T47D (cell line): ENCODE results near the gene IGF2BP1.

Experiments used
- DNase-seq, 2 experiments: peaks; one replicate each; pipeline versions ENCODE4 v3.0.0 to v3.0.0-alpha.2; 2011 to 2012; ENCODE audit warnings: low read depth in 1 of 2, low spot score in 1 of 2
- JUND ChIP-seq: IDR thresholded peaks from 2 replicates; pipeline ENCODE4 v1.6.1; 2012; ENCODE audit warnings: low read depth
- in situ Hi-C: cut with HindIII; loops from 2 replicates; pipeline ENCODE4 v1.10.0; 2016; ENCODE audit warnings: low sequenced_read_pairs, low pct_unique_long_range_greater_than_20kb

IGF2BP1 gene

DNA sequence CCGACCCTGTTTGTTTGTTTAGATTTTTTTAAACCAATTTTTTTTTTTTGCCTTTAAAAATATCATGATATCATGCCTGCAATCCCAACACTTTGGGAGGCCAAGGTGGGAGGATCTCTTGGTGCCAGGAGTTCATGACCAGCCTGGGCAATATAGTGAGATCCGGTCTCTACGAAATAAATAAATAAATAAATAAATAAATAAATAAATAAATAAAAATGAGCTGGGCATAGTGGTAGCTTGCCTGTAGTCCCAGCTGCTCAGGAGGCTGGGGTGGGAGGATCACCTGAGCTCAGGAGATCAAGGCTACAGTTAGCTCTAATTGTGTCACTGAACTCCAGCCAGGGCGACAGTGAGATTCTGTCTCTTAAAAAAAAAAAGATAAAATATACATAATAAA lies 8.1 kb upstream of the IGF2BP1 start:
- in situ Hi-C loops, result no loop called here
- no peak for DNase-seq
- TF ChIP-seq JUND, result no peak

DNA sequence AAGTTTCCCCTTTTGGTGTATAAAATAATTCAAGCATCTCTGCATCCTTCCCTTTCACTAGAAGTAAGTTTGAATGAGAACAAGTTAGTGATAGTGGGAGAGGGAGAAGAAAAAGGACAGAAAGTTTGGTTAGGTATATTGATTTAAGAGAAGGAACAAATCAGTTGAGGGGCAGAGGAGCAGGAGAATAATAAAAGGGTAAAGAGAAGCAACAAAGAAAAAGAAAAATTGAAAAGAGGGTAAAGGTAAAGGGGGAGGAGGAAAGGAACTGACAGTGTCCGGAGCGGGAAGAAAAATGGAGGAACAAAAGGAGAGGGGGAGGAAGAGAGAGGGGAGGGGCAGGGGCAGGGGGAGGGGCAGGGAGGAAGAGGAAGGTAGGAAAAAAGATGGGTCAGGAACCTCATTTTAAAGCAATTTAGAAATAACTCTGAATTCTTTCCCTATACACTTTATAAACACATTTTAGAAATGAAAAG lies 6.3 kb upstream of the IGF2BP1 start:
- TF ChIP-seq JUND, result no peak
- in situ Hi-C loops, result no loop called here
- DNase-seq, result no peak

DNA sequence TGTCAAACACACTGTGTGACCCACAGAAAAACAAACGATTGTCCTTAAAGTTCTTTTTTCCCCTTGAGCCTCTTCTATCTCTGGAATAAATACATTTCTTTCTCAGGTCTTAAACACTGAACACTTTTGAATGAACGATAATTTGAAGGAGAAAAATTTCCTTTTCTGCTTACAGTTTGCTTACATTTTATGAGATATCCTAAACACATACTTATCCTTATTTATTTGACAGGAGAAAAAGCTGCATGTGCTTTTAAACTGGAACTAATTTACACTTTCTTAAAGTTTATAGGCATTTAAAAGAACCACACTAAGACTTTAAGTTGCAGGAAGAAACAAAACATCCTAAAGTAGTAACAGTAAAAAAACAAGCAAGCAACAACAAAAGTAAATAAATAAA lies 4.7 kb upstream of the IGF2BP1 start:
- in situ Hi-C loops, result no loop called here
- DNase-seq, result no peak
- no peak for TF ChIP-seq JUND

DNA sequence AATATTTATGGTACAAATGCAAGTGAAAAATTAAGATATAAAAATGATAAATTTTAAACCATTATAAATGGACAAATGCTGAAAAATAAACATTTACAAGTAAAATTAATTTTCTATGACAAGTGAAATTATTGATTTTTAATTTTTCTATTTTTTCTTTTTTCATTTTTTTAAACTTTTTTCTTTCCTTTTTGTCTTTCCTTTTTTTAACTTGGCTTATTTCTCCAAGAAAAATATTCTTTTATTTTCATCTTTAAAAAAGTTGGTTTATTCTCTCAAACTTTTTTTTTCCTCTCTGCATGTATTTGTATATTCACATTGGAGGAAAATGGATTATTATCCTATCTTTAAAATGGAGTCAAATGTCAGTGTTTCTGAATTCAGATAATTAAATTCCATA lies 3.9 kb upstream of the IGF2BP1 start:
- no peak for TF ChIP-seq JUND
- DNase-seq, result no peak
- in situ Hi-C loops, result no loop called here

DNA sequence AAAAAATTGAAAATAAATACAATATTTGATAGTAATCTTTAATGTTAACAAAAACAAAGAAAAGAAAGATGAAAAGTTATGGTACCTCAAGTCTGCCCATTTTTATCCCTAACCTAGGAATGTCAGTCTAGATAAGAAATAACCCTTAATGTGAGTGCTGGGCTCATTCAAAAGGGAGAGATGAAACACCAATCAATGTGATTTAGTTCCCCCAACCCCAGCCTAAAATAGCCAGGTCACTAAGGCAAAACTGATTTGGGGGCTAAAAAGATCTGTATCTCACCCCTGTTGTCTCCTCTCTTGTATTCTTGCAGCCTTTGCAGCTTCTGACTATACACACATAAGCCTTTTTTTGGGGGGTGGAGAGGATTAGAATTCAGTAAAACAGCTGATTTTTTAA lies 3.2 kb upstream of the IGF2BP1 start:
- in situ Hi-C loops, result no loop called here
- no peak for DNase-seq
- no peak for TF ChIP-seq JUND

DNA sequence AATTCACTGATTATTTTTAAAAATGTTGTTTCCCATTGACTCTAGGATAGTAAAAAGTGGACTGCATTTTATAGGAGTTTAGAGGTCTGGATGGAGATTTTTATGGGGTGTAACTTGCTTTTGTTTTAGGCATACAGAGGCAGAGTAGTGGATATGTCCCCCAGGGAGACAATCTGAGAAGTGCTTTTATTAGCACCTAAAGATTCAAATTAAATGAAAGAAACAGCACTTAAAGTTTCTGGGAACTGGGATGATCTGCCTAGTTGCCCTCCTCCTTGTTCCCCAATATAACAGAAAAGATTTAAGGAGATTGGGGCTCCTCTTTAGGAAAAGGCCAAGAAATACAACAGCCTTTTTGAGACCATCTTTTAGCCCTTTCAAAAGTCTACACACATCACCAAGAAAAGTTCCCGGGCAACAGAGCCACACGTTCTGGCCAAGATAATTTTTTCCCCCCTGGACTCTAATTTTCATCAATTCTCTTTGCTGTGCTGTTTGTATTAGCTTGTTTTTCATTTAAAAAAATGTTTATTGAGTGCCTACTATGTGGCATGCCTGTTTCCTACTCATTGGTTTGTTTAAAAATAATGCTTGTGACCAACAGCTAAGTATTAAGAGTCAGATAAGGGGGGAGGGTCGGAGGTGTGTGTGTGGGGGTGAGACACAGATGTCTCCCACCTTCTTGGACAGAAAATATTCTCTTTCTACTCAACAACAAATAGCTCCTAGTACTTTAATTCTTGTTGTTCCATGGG lies 2.5 kb upstream of the IGF2BP1 start:
- no peak for TF ChIP-seq JUND
- in situ Hi-C loops, result no loop called here
- DNase-seq, result no peak

DNA sequence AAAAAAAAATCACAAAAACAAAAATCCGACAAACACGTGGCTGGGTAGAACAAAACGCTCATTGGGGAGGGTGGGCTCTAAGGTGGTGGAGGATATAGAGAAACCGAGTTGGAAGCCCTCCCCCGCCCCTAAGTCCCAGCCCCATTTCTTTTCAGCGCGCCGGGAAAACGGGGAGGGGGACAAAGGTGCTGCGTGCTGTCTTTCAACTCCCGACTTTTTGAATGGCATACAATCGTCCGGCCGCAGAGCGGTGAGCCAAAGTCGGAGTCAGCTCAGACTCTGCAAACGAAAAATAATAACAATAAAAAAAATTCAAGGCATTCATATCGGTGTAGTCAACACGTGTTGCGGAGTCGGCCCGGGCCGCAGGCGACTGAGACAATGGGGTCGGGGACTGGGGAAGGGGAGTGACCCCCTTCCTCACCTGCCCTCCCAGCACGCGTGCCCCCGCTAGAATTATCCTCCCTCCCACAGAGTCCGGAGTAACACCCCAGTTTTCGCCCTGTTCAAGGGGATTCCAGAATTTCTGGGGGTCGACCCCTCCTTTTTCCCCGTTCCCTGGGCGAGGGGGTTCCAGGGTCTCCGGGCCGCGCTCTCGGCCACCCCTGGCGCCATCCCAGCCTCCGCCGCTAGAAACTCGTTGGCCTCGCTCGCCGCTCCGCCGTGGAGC lies 1.7 kb upstream of the IGF2BP1 start:
- in situ Hi-C loops, result no loop called here
- TF ChIP-seq JUND, result no peak
- DNase-seq, result no peak

DNA sequence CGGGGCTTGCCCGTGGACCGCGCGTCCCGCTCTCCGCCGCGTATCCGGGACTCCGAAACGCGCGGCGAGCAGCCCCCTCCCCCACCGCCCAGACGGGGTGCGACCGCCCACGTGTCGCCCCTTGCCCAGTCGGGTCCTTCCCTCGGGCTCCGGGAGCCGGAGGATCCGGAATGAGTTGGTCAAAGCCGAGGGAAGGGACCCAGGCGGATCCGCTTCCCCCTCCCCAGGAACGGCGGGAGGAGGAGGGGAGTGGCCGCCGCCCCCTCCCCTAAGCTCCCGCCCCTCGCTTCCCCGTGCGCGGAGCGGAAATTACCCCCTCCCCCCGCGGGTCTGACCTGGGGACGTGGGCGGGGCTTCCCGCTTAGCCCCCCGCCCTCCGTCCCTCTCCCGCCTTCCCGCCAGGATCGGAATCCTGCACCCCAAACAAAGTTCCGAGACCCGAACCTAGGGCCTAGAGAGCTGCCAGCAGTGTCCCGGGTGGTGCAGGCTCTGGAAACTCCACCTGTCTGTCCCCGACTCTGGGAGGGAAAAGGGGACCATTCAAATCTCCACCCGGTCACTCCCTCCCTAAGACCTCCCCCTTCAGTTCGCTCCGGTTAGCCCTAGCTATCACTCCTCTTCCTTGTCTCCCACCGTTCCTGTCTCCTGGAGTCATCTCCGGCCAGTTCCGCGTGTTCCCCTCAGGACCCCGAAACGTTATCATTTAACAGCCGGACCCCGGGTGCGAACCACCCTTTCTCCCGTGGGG lies 1.0 kb upstream of the IGF2BP1 start:
- no peak for DNase-seq
- no peak for TF ChIP-seq JUND
- in situ Hi-C loops, result no loop called here

DNA sequence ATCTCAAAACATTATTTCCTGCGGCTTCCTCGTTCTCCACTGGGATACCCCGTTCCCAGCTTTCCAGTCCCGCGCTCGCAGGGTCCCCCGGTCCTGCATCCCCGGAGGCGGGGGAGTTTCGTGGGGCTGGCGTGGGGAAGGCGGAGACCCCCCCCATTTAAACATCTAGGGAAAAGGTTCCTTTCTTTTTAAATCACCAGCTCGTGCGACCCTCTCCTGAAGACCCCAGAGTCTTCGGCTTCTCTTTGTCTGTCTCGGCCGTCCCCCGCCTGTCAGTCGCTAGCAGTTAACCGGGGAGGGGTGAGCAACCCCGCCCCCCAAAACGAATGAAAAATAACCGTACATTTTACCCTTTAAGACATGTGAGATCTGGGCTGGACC lies 473 bp upstream of the IGF2BP1 start:
- in situ Hi-C loops, result no loop called here
- no peak for TF ChIP-seq JUND
- DNase-seq, result no peak

DNA sequence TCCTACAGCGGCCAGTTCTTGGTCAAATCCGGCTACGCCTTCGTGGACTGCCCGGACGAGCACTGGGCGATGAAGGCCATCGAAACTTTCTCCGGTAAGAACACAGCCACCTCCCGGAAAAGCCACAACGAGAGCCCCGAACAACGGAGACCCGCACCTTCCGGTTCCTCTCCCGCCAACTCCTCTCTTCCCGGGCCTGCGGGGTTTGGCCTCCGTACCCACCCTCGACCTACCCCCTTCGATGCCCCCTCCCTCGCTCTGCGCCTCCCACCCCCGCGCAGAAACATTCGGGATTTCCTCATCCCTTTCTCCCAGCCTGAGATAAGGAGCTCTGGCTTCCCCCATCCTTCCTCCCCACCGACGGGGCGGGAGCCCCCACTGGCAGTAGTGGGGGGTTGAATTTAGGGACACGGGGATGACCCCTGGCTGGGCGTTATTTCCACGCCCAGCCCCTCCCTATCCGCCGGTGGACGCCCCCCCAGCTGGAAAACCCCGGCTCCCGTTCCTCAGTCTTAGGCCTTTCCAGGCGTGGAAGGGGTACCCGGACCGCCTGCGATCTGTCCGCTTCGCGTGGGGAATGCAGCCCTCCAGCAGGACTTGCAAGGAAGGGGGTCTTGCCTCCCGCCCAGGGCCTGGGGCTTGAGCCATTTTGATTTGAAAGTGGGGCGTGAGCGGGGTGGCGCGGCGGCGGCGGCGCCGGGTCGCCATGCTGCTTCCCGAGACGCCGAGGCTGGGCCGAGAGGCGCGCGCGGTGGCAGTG lies 822 bp downstream of the IGF2BP1 start:
- no peak for DNase-seq
- in situ Hi-C loops, result no loop called here
- TF ChIP-seq JUND, result no peak

DNA sequence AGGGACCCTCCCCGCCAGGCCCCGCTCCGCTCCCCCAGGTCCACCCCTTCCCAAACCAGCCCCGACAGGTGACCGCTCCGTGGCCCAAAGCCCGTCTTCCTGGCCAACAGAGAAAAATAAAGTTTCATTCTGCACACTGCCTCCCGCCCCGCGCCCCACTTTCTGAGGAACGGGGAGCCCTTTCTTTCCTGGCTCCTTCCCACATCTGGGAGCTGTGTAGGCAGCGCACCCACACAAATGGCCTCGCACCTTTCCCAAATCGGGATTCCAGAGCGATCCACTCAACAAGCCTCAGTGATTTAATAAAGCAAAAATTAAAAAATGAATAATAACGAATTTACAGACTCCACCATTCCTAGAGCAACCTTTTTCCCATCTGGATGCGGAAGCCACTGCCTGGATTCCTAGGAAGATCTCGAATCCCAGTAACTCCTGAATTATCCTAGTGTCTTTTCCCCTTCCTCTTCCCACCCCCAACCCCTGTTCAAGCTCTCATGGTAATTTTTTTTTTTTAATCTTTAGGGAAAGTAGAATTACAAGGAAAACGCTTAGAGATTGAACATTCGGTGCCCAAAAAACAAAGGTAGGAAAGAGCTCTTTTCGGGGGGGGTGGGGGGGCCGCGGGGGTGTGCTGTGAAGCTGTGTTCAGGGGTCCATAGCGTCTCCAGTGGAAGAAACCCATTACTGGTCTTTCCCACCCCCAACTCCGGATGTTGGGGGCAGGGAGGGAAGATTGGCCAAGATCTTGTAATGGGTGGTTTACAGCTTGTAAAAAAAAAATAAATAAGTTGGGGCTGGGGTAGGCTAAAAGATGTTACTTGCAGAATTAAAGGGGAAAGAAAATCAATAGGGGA lies 1.6 kb downstream of the IGF2BP1 start:
- DNase-seq, result no peak
- TF ChIP-seq JUND, result no peak
- in situ Hi-C loops, result no loop called here

DNA sequence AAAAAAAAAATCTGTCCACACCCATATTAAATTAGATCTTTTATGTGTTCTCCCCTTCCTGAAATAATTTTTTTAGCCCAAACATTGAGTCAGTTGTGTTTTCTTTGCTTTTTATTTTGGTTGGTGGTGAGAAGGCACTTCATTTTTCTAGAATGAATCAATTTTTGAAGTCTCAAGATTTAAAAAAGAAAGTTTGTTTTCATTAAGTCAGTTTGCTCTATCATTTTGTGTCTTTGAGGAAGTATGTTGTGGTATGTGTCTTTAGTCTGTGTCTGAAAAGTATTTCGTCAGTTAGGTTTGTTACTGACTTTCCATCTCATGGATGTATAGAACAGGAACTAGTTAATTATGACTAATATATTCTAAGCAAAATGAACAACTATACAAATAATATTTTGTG lies 3.8 kb downstream of the IGF2BP1 start:
- in situ Hi-C loops, result no loop called here
- no peak for DNase-seq
- no peak for TF ChIP-seq JUND
